ENCODE measurements around the gene OR1Q1.
"Not testable (repeated sequence)": the region's sequence is repeated elsewhere in the genome, so short reads cannot be mapped to it uniquely, and the experiment has no call there.

OR1Q1 gene, protein sequence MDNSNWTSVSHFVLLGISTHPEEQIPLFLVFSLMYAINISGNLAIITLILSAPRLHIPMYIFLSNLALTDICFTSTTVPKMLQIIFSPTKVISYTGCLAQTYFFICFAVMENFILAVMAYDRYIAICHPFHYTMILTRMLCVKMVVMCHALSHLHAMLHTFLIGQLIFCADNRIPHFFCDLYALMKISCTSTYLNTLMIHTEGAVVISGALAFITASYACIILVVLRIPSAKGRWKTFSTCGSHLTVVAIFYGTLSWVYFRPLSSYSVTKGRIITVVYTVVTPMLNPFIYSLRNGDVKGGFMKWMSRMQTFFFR

DNA sequence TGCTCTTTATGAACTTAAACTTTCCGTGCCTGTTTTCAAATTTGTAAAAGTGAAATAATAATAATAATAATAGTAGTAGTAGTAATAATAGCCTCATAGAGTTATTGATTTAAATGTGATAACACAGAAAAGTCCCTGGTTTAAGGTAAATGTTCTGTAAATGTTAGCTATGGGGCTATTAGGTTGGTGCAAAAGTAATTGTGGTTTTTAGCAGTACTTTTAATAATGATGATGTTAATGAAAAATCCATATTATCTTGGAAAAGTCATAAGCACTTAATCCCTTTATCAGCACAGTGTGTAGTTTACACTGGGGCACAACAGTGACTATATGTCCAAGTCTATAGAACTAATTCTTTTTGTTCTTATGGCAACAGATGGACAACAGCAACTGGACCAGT, at the start of gene OR1Q1:
TSS of gene OR1Q1 (plus strand) at position 377 of the 400 bp plus-strand sequence. CDS start at position 377, 0 bp downstream.
- DNase-seq (ENCODE audit: low read depth, low spot score), result no peak

DNA sequence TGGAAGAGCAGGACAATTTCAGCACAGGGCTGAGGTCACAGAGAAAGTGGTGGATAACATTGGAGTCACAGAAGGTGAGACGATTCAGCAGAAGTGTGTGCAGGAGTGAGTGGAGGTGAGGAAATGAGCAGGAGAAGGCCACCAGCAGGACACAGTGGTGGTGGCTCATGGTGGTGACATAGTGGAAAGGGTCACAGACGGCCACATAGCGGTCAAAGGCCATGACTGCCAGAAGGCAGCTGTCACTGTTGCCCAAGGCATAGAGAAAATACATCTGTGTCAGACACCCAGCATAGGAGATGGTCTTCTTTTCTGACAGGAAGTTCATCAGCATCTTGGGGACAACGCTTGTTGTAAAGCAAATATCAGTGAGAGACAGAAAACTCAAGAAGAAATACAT, 46.6 kb upstream of the OR1Q1 start:
- no peak for DNase-seq (ENCODE audit: low read depth, low spot score)

DNA sequence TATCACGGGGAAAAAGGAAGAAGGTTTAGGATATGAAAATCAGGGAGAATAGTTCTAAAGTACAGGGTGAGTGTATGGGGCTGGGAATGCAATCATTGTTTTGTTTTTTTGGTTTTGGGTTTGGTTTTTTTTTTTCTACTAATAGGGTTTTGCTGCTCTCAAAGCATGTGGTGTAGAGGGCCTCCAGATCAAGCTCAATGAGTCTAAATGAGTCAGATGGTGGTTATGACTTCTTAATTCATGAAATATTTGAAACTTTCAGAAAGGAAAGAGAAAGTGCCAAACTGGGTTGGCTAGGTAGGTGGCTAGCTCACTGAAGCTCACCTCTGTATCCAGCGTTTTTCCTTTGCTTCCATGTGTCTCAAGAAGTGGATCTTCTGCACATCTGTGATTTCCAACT, 42.1 kb upstream of the OR1Q1 start:
- no peak for DNase-seq (ENCODE audit: low read depth, low spot score)

DNA sequence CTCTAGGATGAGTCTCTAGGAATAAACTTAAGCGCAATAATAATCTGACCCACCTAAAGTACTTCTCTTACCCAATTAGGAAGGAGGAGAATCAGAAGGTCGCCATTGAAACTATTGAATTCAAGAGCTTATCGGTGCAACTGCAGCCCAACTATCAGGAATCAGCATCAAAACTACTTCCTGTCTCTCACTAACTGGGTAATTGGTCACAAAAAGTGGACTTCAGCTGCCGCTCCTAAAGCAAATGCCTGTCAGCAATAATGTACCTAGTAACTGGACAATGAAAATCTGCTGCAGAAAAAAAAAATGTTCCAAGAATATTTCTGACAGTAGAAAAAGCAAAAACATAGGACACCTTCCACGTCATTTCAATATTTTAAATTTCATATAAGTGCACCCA, 34.7 kb upstream of the OR1Q1 start:
- DNase-seq (ENCODE audit: low read depth, low spot score), result no peak

DNA sequence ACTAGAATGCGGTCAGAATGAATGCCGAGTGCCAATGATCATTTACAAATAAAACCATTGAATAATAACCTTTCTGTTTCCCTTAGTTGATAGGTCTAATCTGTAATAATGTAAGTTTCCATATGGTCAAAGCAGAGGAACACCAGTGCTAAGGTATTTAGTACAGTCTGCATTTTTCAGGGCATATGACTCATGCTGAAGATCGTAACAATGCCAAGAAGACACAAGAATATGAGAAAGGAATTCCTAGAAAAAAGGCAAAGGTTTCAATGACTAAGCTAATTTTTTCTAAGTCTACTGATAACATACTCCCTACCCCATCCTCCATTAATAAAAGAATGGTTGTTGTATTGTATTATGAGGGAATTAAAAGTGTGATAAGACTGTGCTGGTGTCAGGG, 34.2 kb upstream of the OR1Q1 start:
- no peak for DNase-seq (ENCODE audit: low read depth, low spot score)

GRCh38 chr9:122583284-122583683, 31.3 kb upstream of the OR1Q1 start, which contains the start of gene OR1L8:
Gene OR1L8 (minus strand): TSS chr9:122583384. CDS start chr9:122568477, 14,907 bp downstream.
- DNase-seq (ENCODE audit: low read depth, low spot score), result not testable (repeated sequence)

GRCh38 chr9:122605691-122606090, 8.8 kb upstream of the OR1Q1 start:
- DNase-seq (ENCODE audit: low read depth, low spot score), result no peak

DNA sequence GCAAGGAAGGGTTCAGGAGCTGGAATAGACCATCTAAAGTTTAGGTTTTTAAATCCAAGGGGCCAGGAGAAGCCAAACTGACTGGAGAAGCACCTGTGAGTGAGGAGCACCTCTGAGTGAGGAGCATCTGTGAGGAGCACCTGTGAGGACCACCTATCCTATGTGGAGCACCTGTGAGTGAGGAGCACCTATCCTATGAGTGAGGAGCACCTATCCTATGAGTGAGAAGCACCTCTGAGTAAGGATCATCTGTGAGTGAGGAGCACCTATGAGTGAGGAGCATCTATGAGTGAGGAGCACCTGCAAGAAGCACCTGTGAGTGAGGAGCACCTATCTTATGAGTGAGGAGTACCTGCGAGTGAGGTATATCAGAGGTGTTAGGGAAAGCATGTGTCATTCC, 8.0 kb upstream of the OR1Q1 start:
- DNase-seq (ENCODE audit: low read depth, low spot score), result no peak

GRCh38 chr9:122609804-122610203, 4.7 kb upstream of the OR1Q1 start:
- no peak for DNase-seq (ENCODE audit: low read depth, low spot score)

GRCh38 chr9:122619996-122620395, 5.5 kb downstream of the OR1Q1 start:
- DNase-seq (ENCODE audit: low read depth, low spot score), result no peak

DNA sequence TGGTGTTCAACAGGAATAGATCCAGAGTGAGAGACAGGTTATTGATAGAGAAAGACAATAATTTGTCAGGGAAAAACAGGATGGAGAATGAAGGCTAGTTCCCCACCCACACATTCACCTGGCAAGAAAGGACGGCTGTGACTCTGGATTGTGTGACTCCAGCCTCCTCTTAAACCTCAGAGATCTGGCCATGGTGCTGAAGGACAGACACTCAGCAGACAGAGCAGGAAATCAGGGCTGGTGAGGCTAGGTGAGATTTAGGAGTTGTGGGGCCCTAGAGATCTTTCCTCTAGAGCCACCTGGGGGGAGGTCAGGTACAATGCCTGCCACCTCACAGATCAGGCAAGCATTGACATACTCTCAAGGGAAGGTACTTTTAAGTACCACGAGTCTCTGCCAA, 27.7 kb downstream of the OR1Q1 start:
- DNase-seq (ENCODE audit: low read depth, low spot score), result no peak

DNA sequence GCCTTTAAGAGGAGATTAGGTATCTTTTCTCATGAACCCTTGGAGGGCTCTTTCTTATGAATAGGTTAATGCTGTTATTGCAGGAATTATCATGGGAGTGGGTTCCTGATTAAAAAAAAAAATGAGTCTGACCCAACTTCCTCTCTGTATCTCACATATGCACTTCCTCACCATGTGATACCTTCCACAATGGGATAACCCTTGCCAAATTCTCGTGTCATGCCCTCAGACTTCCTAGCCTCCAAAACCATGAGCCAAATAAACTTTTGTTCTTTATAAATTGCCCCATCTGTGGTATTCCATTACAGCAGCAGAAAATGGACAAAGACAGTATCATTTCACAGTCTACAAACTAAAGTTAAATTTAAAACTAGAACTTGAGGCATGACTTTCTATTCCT, 41.8 kb downstream of the OR1Q1 start:
- DNase-seq (ENCODE audit: low read depth, low spot score), result no peak

- no peak for DNase-seq (ENCODE audit: low read depth, low spot score)
Observed at GRCh38 chr9:122657527-122657926, 43.0 kb downstream of the OR1Q1 start, which contains the start of gene OR1B1. Gene OR1B1 (minus strand): TSS chr9:122657627.

GRCh38 chr9:122661416-122661815, 46.9 kb downstream of the OR1Q1 start, which contains the start of gene OR1L1:
Gene OR1L1 (plus strand): TSS chr9:122661716. CDS start chr9:122661716, 0 bp downstream.
- DNase-seq (ENCODE audit: low read depth, low spot score), result no peak
